HG02610 (cell line): Measurements from ENCODE around the gene APOA5.
"Not testable (repeated sequence)": the region's sequence is repeated elsewhere in the genome, so short reads cannot be mapped to it uniquely, and the experiment has no call there.

Source experiments
- ATAC-seq: cut with Tn5 transposase; IDR thresholded peaks from one replicate; pipeline ENCODE4 v1.9.1; 2021; ENCODE audit warnings: mild to moderate bottlenecking, moderate library complexity; ENCODE audit not compliant: unreplicated experiment

Gene APOA5, protein sequence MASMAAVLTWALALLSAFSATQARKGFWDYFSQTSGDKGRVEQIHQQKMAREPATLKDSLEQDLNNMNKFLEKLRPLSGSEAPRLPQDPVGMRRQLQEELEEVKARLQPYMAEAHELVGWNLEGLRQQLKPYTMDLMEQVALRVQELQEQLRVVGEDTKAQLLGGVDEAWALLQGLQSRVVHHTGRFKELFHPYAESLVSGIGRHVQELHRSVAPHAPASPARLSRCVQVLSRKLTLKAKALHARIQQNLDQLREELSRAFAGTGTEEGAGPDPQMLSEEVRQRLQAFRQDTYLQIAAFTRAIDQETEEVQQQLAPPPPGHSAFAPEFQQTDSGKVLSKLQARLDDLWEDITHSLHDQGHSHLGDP

DNA sequence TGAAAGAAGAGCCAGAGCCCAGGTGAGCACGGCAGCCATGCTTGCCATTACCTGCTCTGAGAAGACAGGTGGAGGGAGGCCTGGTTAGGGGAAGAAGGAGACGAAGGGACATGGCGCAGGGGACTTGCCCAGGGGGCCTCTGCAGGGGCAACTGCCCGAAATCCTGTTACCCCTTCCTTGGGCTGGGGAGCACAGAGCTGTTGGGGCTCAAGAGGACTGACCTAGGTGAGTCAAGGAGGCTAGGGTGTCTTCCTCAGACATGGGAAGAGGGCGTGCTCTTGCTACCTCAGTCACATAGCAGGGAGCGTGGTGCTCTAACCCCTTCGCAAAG lies at the start of gene APOA5:
Gene APOA5 (minus strand): TSS at position 67 of the 331 bp plus-strand sequence. CDS start 19 bp downstream, at position 48.
- ATAC-seq, result no peak

DNA sequence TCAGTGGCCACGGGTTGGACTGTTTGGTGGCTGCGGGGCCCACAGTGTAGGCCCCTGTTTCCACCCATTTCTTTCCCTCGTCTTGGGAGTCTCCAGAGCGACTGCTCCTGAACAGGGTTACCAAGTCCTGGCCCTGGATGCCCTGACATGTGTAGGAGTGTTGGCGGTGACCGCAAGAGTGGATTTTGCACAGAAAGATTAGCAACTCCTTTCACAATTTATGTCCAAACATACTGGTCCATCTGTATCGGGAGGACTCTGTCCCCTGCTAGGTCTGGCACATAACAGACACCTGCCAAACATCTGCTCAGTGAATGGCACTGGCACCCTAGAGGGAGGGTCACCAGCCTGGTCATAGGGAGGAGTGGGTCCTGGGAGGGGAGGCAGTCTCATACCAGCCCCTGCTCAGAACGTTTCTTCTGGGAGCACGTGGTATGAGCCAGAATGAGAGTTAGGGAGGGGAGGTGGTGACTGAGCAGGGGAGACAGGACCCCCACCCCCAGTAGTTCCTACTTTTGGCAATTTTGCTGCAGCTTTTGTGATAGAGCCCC lies 49.1 kb upstream of the APOA5 start:
- ATAC-seq, result no peak

DNA sequence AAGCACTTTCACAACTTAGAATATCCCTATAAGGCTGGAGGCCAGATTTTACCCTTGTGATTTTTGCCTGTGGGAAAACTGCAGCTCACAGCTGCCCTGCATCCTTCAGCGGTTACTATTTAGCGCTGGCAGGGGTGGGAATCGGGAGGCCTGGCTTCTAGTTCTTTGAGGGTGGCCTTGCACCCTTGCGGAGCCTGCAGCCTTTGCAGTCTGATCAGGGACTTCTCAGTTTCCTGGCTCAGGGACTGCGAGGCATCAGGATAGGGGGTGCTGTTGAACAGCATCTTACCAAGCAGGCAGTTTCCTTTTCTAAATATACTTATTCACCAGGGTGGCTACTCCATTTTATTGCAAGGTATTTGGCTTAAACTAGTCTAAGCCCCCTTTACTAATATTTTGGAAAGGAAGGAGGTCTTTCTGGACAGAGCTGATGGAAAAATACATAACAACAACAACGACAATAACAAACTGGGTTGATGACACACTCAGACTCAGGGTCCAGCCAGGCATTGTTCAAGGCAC lies 48.6 kb upstream of the APOA5 start:
- ATAC-seq, result no peak

DNA sequence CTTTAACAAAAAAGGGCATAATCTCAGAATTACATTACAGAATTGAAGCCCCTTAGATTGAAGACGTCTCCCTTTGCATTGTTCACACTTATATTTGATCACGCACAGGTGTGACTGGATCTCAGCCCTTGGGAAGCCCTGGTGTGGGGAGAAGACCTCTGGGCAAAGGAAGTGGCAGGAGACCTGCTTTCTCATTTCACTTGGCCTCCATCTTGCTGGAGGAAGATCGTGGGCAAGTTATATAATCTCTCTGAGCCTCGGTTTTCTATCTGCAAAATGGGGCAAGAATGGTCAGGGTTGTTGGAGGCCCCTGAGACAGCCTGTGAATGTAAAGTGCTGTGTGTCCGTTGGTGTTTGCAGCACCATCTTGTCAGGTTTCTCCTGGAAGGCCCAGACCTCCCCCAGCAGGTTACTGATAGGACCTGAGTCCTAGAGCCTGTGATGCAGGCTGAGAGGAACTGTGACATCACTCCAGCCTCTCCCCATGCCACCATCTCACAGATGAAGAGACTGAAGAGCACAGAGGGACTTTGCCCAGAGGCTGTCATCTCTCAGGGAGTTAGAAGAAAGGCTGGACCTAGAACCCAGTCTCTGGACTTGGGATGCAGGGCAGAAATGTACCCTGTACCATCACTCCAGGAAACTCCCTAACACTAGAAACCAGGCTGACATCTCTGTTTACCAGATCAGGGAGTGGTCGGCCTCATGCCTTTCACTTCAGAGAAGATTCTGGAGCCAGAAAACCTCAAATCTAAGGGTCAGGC lies 46.8 kb upstream of the APOA5 start:
- no peak for ATAC-seq

DNA sequence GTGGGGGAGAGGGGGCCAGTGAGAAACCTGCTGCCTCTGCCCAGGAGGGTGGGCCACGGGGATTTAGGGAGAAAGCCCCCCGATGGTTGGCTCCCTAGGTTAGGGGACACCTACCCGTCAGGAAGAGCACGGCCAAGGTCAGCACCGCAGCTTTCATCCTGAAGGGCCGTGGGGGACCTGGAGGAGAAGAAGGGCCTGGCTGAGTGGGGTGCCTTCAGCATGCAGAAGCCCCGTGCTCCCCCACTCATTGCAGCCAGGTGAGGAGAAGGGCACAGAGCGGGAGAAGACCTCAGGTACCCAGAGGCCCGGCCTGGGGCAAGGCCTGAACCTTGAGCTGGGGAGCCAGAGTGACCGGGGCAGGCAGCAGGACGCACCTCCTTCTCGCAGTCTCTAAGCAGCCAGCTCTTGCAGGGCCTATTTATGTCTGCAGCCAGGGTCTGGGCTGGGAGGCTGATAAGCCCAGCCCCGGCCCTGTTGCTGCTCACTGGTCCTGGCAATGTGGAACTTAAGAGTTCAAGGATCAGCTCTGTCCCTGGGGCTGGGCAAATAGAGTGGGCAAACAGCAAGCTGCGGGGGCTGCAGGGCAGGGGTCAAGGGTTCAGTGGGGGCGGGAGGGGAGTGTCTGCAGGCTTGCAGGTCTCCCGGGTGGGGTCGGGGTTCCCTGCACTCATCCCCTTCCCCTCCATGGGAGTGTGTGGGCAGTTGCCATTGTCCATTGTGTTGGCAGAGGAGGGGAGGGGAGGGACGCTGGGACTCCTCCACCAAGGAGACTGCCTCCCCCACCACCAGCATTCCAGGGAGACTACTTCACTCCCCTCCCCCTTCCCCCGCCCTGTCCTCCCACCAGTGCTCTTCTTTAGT lies 45.8 kb upstream of the APOA5 start, which contains the start of gene APOA1:
Gene APOA1 (minus strand): TSS at position 392 of the 861 bp plus-strand sequence. CDS start 235 bp downstream, at position 157.
- ATAC-seq, result no peak

DNA sequence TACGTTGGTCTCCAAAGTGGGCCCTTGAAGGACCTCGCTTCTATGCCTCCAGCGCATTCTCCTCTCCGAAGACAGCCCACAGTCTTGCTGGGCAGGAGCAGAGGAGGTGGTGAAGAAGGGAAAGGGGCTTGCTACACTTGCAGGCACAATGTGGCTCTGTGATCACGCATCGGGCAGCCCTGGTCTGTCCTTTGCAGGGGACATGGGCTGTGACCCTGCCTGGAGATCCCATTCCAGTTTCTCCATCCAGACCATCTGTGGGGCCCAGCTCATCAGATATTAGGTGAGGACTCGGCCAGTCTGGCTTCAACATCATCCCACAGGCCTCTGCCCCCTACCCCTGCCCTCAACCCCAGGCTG lies 44.9 kb upstream of the APOA5 start:
- no peak for ATAC-seq

DNA sequence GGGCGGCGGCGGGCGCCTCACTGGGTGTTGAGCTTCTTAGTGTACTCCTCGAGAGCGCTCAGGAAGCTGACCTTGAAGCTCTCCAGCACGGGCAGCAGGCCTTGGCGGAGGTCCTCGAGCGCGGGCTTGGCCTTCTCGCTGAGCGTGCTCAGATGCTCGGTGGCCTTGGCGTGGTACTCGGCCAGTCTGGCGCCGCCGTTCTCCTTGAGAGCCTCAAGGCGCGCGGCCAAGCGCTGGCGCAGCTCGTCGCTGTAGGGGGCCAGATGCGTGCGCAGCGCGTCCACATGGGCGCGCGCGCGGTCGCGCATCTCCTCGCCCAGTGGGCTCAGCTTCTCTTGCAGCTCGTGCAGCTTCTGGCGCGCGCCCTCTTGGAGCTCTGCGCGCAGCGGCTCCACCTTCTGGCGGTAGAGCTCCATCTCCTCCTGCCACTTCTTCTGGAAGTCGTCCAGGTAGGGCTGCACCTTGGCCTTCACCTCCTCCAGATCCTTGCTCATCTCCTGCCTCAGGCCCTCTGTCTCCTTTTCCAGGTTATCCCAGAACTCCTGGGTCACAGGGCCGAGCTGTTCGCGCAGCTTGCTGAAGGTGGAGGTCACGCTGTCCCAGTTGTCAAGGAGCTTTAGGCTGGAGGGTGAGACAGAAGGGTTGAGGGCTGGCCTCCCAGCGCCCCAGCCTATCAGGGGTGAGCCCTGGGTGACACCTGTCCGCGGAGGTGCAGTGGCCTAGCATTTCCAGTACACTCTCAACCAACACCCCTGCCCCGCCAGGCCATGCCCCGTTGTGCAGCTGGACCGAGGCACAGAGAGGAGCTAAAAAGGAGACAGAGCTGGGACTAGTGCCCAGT lies 44.3 kb upstream of the APOA5 start:
- ATAC-seq, result peak; percentile 71

DNA sequence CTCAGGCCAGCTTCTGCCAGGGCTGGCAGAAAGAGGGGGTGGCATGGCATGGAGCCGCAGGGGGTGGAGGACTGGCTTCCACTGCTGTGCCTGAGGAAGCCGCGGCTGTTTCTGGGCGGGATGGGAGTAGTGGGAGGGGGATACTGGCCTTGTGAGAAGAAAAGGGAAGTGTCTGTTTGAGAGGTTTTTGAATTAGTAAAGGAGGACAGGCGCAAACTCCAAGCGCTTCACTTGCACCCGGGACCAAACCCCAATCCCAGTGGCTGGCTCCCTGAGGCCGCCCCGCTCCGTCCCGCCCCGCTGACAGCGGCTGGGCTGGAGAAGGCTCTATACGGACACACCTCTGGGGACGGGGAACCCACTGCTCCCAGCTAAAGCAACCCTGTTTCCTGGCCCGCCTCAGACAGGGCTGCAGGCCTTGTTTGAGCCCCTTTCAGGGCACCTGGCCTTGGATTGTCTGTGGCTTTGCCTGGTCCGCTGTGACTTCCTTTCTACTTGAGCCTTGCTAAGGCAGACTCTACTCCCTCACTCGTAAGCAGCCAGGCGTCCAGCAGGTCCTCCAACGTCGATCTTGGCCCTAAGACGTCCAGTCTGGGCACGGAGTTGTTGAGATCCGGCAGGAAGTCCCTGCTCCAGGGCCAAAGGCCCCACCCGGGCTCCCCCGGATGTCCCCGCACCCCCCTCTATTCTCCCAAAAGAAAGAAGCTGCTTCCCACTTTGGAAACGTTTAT lies 43.5 kb upstream of the APOA5 start:
- ATAC-seq, result no peak

DNA sequence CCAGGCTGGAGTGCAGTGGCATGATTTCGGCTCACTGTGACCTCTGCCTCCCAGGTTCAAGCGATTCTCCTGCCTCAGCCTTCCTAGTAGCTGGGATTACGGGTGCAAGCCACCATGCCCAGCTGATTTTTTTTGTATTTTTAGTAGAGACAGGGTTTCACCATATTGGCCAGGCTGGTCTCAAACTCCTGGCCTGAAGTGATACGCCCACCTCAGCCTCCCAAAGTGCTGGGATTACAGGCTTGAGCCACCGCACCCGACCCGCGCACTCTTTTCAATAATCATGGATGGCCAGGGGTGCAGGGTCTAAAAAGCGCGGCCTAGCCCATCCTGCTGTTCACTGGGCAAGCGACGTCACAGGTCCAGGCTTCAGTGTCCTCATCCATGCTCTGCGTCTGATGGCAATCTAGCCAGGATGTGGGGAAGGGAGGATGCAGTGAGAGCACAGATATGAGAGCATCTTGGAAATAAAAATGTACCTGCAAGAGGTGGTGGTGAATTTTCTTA lies 42.9 kb upstream of the APOA5 start:
- ATAC-seq, result not testable (repeated sequence)

DNA sequence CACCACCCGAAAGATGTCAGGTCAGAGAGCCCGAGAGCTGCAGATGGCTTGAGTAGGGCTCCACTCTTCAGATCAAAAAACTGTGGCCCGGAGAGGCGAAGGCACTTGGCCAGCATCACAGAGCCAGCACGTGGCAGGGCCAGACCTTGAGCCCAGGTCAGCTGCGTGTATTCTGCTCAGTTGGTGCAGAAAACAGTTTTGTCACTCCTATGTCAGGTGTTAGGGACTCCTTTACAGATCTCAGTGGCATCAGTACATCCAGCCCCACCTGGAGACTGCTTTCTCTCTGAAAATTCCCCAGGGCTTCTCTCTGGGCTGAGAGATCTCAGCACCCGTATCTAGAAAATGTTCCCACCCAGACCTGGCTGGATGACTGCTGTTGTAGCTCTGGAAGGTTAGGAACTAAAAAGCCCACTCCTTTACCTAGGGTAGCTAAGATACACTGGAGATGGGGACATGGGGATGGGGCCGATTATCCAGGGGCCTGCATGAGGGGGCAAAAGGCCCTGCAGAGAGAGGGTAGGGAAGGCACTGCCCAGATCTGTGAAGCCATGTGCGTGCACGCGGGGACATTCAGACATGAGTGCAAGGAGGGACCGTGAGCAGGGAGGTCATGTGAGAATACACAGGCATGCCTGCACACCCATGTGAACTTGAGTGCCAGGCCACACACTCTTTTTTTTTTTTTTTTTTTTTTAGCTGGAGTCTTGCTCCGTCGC lies 42.3 kb upstream of the APOA5 start:
- ATAC-seq, result no peak

DNA sequence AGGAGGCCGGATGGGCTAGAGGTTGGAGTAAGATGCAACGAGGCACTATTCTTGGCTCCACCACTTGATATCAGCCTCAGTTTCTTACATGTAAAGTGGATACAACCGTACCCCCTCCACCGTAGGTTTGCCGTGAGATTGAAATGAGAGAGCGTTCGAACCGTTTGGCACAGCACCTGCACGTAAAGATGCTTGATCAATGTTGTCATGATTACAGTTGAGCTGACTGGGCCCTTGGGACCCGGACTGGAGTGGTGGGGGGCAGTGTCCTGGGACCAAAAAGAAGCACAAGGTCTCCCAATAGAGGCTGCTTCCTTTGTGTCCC lies 41.8 kb upstream of the APOA5 start:
- no peak for ATAC-seq

DNA sequence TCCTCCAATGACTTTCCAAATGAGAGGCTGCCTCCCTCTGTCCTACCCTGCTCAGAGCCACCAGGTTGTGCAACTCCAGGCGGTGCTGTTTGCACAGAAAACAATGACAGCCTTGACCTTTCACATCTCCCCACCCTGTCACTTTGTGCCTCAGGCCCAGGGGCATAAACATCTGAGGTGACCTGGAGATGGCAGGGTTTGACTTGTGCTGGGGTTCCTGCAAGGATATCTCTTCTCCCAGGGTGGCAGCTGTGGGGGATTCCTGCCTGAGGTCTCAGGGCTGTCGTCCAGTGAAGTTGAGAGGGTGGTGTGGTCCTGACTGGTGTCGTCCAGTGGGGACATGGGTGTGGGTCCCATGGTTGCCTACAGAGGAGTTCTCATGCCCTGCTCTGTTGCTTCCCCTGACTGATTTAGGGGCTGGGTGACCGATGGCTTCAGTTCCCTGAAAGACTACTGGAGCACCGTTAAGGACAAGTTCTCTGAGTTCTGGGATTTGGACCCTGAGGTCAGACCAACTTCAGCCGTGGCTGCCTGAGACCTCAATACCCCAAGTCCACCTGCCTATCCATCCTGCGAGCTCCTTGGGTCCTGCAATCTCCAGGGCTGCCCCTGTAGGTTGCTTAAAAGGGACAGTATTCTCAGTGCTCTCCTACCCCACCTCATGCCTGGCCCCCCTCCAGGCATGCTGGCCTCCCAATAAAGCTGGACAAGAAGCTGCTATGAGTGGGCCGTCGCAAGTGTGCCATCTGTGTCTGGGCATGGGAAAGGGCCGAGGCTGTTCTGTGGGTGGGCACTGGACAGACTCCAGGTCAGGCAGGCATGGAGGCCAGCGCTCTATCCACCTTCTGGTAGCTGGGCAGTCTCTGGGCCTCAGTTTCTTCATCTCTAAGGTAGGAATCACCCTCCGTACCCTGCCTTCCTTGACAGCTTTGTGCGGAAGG lies 40.9 kb upstream of the APOA5 start:
- ATAC-seq, result no peak

DNA sequence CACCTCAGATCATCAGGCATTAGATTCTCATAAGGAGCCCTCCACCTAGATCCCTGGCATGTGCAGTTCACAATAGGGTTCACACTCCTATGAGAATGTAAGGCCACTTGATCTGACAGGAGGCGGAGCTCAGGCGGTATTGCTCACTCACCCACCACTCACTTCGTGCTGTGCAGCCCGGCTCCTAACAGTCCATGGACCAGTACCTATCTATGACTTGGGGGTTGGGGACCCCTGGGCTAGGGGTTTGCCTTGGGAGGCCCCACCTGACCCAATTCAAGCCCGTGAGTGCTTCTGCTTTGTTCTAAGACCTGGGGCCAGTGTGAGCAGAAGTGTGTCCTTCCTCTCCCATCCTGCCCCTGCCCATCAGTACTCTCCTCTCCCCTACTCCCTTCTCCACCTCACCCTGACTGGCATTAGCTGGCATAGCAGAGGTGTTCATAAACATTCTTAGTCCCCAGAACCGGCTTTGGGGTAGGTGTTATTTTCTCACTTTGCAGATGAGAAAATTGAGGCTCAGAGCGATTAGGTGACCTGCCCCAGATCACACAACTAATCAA lies 40.2 kb upstream of the APOA5 start:
- ATAC-seq, result no peak

DNA sequence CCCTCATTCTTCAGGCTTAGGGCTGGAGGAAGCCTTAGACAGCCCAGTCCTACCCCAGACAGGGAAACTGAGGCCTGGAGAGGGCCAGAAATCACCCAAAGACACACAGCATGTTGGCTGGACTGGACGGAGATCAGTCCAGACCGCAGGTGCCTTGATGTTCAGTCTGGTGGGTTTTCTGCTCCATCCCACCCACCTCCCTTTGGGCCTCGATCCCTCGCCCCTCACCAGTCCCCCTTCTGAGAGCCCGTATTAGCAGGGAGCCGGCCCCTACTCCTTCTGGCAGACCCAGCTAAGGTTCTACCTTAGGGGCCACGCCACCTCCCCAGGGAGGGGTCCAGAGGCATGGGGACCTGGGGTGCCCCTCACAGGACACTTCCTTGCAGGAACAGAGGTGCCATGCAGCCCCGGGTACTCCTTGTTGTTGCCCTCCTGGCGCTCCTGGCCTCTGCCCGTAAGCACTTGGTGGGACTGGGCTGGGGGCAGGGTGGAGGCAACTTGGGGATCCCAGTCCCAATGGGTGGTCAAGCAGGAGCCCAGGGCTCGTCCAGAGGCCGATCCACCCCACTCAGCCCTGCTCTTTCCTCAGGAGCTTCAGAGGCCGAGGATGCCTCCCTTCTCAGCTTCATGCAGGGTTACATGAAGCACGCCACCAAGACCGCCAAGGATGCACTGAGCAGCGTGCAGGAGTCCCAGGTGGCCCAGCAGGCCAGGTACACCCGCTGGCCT lies 38.7 kb upstream of the APOA5 start:
- no peak for ATAC-seq

DNA sequence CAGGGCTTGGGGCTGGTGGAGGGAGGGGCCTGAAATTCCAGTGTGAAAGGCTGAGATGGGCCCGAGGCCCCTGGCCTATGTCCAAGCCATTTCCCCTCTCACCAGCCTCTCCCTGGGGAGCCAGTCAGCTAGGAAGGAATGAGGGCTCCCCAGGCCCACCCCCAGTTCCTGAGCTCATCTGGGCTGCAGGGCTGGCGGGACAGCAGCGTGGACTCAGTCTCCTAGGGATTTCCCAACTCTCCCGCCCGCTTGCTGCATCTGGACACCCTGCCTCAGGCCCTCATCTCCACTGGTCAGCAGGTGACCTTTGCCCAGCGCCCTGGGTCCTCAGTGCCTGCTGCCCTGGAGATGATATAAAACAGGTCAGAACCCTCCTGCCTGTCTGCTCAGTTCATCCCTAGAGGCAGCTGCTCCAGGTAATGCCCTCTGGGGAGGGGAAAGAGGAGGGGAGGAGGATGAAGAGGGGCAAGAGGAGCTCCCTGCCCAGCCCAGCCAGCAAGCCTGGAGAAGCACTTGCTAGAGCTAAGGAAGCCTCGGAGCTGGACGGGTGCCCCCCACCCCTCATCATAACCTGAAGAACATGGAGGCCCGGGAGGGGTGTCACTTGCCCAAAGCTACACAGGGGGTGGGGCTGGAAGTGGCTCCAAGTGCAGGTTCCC lies 38.0 kb upstream of the APOA5 start, which contains the start of gene APOC3:
Gene APOC3 (plus strand): TSS at position 383 of the 659 bp plus-strand sequence. CDS start 676 bp downstream, outside the sequence.
- no peak for ATAC-seq
